Stimulated activated CD4-positive, alpha-beta T cell treated with anti-CD3 and anti-CD28 coated beads, TNF-alpha, amount 100 ng/mL, for 4 hours (primary cell): Measurements from ENCODE around the gene MBNL2.

Experiments used
- DNase-seq, 3 experiments: peaks; one replicate each; pipeline ENCODE4 v3.0.0-alpha.2; 2020; ENCODE audit warnings: low read depth in 3 of 3

Gene MBNL2

GRCh38 chr13:97325738-97326137, 103.6 kb downstream of the MBNL2 start:
- DNase-seq: no peak

GRCh38 chr13:97327086-97327485, 105.0 kb downstream of the MBNL2 start:
- DNase-seq: no peak

GRCh38 chr13:97327506-97328221, 105.5 kb downstream of the MBNL2 start:
- DNase-seq: no peak

- DNase-seq: no peak
These were observed 106.2 kb downstream of the MBNL2 start for GRCh38 chr13:97328222-97328790.

GRCh38 chr13:97329331-97329730, 107.2 kb downstream of the MBNL2 start:
- no peak for DNase-seq

GRCh38 chr13:97330448-97330847, 108.3 kb downstream of the MBNL2 start:
- no peak for DNase-seq

- no peak for DNase-seq
These were observed 110.6 kb downstream of the MBNL2 start for GRCh38 chr13:97332742-97333141.

- DNase-seq: no peak
These were observed 111.8 kb downstream of the MBNL2 start for GRCh38 chr13:97333983-97334382.

GRCh38 chr13:97334690-97335089, 112.6 kb downstream of the MBNL2 start:
- DNase-seq: no peak

- DNase-seq: no peak
These were observed 113.5 kb downstream of the MBNL2 start for GRCh38 chr13:97335488-97336134.

- no peak for DNase-seq
These were observed 115.9 kb downstream of the MBNL2 start for GRCh38 chr13:97337985-97338499.

- no peak for DNase-seq
These were observed 116.4 kb downstream of the MBNL2 start for GRCh38 chr13:97338571-97338970.

GRCh38 chr13:97339019-97339987, 117.2 kb downstream of the MBNL2 start:
- no peak for DNase-seq

GRCh38 chr13:97339988-97340749, 118.0 kb downstream of the MBNL2 start:
- DNase-seq: no peak

GRCh38 chr13:97341135-97341534, 119.0 kb downstream of the MBNL2 start:
- no peak for DNase-seq

- no peak for DNase-seq
These were observed 120.0 kb downstream of the MBNL2 start for GRCh38 chr13:97342136-97342535.

GRCh38 chr13:97342936-97343335, 120.8 kb downstream of the MBNL2 start:
- no peak for DNase-seq

- peak in 1 of 3 experiments; percentile 20 for DNase-seq
These were observed 122.4 kb downstream of the MBNL2 start for GRCh38 chr13:97344265-97345175.

- DNase-seq: no peak
These were observed 124.0 kb downstream of the MBNL2 start for GRCh38 chr13:97346097-97346496.
